Panc1 (cell line): Measurements from ENCODE around the gene FNTB. TPM values are rescaled to one million over a fixed set of nuclear protein-coding genes. Genes with fewer than 3 reads are reported as not detected.
A peak's percentile ranks its signal among the peaks of the same experiment; 100 is the strongest.

ENCODE experiments used
- ATAC-seq: fragments of 200-7000 bp; cut with Tn5 transposase; 2 replicates; pipeline ENCODE4 v1.9.1; 2020; ENCODE audit warnings: mild to moderate bottlenecking, moderate library complexity
- BruUV-seq: library from RNA; stranded (reverse); fragments of 400-500 nt; replicated peaks from 2 replicates; lab custom pipeline; 2021; lab: Mats Ljungman, UMichigan
- CTCF ChIA-PET: fragments of 300-600 bp; sonication (Branson Sonifier 250); formaldehyde crosslinking; loops from one replicate; lab custom pipeline; 2022; ENCODE audit warnings: antibody characterized with exemption; lab: Charles Lee
- POLR2A ChIA-PET: fragments of 300-600 bp; sonication (Branson Sonifier 250); formaldehyde crosslinking; loops from one replicate; lab custom pipeline; 2022; ENCODE audit warnings: antibody characterized with exemption; lab: Charles Lee
- DNase-seq: peaks from one replicate; pipeline ENCODE4 v3.0.0-alpha.2; 2010; ENCODE audit warnings: low read depth, low spot score
- H3K27ac ChIP-seq: 2 replicates; pipeline ENCODE4 v1.5.1; 2011; ENCODE audit warnings: mild to moderate bottlenecking, low read length, inconsistent platforms
- H3K27me3 ChIP-seq: fragments of 200-500 bp; sonication (Bioruptor generic); 2 replicates; pipeline ENCODE4 v1.6.0; 2014; ENCODE audit warnings: low read length, inconsistent platforms; ENCODE audit not compliant: control insufficient read depth, insufficient read depth
- H3K36me3 ChIP-seq: fragments of 200-500 bp; sonication (Bioruptor generic); 2 replicates; pipeline ENCODE4 v1.5.1; 2014; ENCODE audit warnings: inconsistent platforms, mild to moderate bottlenecking, low read length, moderate library complexity; ENCODE audit not compliant: control insufficient read depth, insufficient read depth
- H3K4me1 ChIP-seq: 2 replicates; pipeline ENCODE4 v1.5.1; 2011; ENCODE audit warnings: inconsistent platforms, mild to moderate bottlenecking, low read length, moderate library complexity; ENCODE audit not compliant: control insufficient read depth, insufficient read depth
- H3K4me3 ChIP-seq, 2 experiments: 2 replicates each; pipeline ENCODE4 v1.5.1; 2011 to 2012; ENCODE audit warnings: low read depth in 2 of 2, low read length in 2 of 2, mild to moderate bottlenecking in 2 of 2, inconsistent platforms in 1 of 2, moderate library complexity in 1 of 2
- H3K9me3 ChIP-seq: fragments of 200-500 bp; sonication (Bioruptor generic); 2 replicates; pipeline ENCODE4 v1.5.1; 2014; ENCODE audit warnings: low read depth, mild to moderate bottlenecking, inconsistent platforms, low read length, moderate library complexity; ENCODE audit not compliant: control insufficient read depth, insufficient read depth
- CTCF ChIP-seq: fragments of 450-650 bp; IDR thresholded peaks from 2 replicates; pipeline ENCODE4 v1.5.1; 2017; ENCODE audit warnings: mild to moderate bottlenecking
- POLR2AphosphoS5 ChIP-seq: IDR thresholded peaks from 2 replicates; pipeline ENCODE4 v1.6.1; 2012; ENCODE audit warnings: mild to moderate bottlenecking, low read depth, low read length, moderate library complexity
- REST ChIP-seq, 2 experiments: IDR thresholded peaks; 2 replicates each; pipeline ENCODE4 v1.6.1; 2011 to 2012; ENCODE audit warnings: low read depth in 2 of 2, control low read depth in 1 of 2, low read length in 1 of 2, mild to moderate bottlenecking in 1 of 2, moderate library complexity in 1 of 2; ENCODE audit not compliant: insufficient read depth in 1 of 2
- SIN3A ChIP-seq: IDR thresholded peaks from 2 replicates; pipeline ENCODE4 v1.6.1; 2012; ENCODE audit warnings: low read depth, mild to moderate bottlenecking, low read length, moderate library complexity, borderline replicate concordance; ENCODE audit not compliant: insufficient read depth
- TCF7L2 ChIP-seq: IDR thresholded peaks from 2 replicates; pipeline ENCODE4 v1.6.1; 2011; ENCODE audit warnings: mild to moderate bottlenecking, low read depth, low read length, inconsistent platforms
- in situ Hi-C: cut with HindIII; loops from 2 replicates; pipeline ENCODE4 v1.10.0; 2016; ENCODE audit warnings: low sequenced_read_pairs, low pct_unique_long_range_greater_than_20kb
- intact Hi-C: fragments of 100-400 bp; cut with micrococcal nuclease; formaldehyde crosslinking; loops from one replicate; pipeline ENCODE4 v1.10.0; 2022; ENCODE audit not compliant: unreplicated experiment
- total RNA-seq: library from RNA; stranded (reverse); gene quantifications from one replicate; pipeline ENCODE4 v1.2.1, GENCODE V29; 2021; ENCODE audit not compliant: unreplicated experiment

FNTB gene
- total RNA-seq, 1 experiment from 2014 or later: 13.3 TPM

GRCh38 chr14:65102441-65103149, 115.9 kb downstream of the FNTB start, which contains the start of gene MAX:
TSS of gene MAX (minus strand) at chr14:65102517. CDS start at chr14:65102339, 178 bp downstream.
- ATAC-seq (peak; percentile 97), DNase-seq (peak; percentile 69)
- Histone ChIP-seq H3K4me1 (peaks cover 6% of the 10 kb centered on the region; the same call in 1 of the 2 replicates), H3K4me3 (peak within 1 kb of the TSS; percentile 77 to 78), H3K9me3 (no peaks in the 10 kb centered on the region), H3K27ac (peak within 1 kb of the TSS; percentile 73), H3K27me3 (no peaks in the 10 kb centered on the region), H3K36me3 (peaks cover 6% of the 10 kb centered on the region)
- ChIA-PET CTCF (interaction anchor here (0.6 kb wide), 2 partner anchors 14 to 122 kb away, joined by 3 to 6 read pairs; no protein-coding TSS in a partner anchor), POLR2A (interaction anchor here (0.6 kb wide), 1 partner anchor 695 kb away, joined by 8 read pairs; no protein-coding TSS in a partner anchor)
- in situ Hi-C loops (no loop called here), intact Hi-C loops (no loop called here)
- BruUV-seq: no TSS peak
- TF ChIP-seq POLR2AphosphoS5: no peak
- TF ChIP-seq REST (IDR thresholded peaks at IDR 0.05; ENCODE audit: insufficient read depth in 1 of 2, low read depth in 2 of 2, low read length in 1 of 2): no peak
- TF ChIP-seq CTCF: no peak
- TF ChIP-seq SIN3A: 0 out of 2 replicates have a peak, but pooled peaks have one; percentile 19
- TF ChIP-seq TCF7L2: no peak

DNA sequence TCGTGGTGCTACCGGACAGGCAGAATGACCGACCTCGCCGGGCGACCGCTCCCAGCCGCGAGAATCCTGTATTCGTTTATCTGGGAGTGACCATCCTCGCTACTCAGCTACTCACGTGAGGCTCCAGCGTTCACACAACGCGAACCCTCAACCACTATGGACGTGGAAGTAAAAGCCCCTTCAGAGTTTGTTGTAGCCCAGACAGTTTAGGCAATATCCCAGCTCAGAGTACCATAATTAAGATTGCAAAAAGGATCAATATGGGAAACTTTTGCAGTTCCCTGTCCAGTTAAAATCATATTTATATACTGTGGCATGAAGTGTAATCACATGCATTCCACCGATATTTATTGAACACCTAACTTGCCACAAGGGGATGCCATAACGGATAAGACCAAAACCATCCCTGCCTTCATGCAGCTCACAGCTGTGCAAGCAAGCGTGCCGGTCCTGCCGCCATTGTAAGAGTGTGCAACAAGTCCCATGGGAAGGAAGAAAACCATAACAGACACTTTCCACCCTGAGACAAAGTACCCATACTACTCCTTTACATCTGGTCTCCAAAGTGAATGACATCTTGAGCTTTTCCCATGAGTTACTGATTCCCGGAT, 116.6 kb downstream of the FNTB start:
- BruUV-seq: no TSS peak
- in situ Hi-C loops (no loop called here), intact Hi-C loops (no loop called here)
- H3K27ac ChIP-seq: peak overlapping the region; percentile 73
- CTCF ChIA-PET: no interaction called here
- H3K4me3 ChIP-seq: peak overlapping the region; percentile 72 to 77
- DNase-seq (no peak), ATAC-seq (no peak)
- no peaks in the 10 kb centered on the region for H3K9me3 ChIP-seq
- POLR2A ChIA-PET: no interaction called here
- H3K27me3 ChIP-seq: no peaks in the 10 kb centered on the region
- H3K36me3 ChIP-seq: peaks cover 6% of the 10 kb centered on the region
- no peak for TF ChIP-seq SIN3A
- no peak for TF ChIP-seq POLR2AphosphoS5
- no peak for TF ChIP-seq TCF7L2
- peak; percentile 34; the same call in 1 of the 2 replicates for TF ChIP-seq CTCF
- peaks cover 6% of the 10 kb centered on the region; the same call in 1 of the 2 replicates for H3K4me1 ChIP-seq
